HG03378 (cell line): ENCODE results near the gene GTF3C5.
"Not testable (repeated sequence)": the region's sequence is repeated elsewhere in the genome, so short reads cannot be mapped to it uniquely, and the experiment has no call there.

Experiments
- ATAC-seq: cut with Tn5 transposase; IDR thresholded peaks from one replicate; pipeline ENCODE4 v1.9.1; 2021; ENCODE audit warnings: mild to moderate bottlenecking, moderate library complexity; ENCODE audit not compliant: unreplicated experiment

The GTF3C5 gene

GRCh38 chr9:133030317-133031129, at the start of gene GTF3C5:
Gene GTF3C5 (plus strand): TSS chr9:133030997. CDS start chr9:133031012, 15 bp downstream.
- ATAC-seq = peak; percentile 94

GRCh38 chr9:132982458-132982857, 48.3 kb upstream of the GTF3C5 start:
- no peak for ATAC-seq

DNA sequence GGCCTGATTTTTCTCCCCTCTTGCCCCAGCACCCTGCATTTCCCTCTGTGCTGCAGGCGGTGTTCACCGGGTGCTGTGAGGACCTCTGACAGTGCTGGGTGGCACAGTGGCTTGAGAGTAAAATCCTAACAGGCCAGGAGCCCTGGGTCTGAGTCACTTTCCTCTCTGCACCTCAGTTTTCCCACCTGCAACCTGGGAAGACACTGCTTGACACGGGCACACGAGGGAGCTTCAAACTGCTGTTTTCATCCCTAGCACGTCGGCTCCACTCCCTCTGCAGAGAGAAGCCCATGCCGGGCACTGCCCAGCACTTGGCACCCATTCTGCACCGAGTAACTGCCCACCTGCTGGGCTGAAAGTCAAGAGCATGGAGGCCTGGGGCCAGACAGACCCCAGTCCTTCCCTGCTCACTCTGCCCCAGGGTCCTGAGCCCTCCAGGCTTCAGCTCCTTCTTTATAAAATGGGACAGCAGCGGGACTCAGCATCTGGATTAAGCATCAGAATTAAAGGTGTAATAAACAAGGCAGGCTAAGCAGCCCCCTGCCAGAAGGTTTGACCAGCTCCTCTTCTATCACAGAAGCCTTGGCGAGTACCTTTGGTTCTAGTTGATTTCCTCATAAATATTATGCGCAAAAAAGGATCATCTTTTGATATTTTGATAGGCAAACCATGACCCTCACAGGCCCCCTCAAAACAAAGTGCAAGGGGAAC, 47.2 kb upstream of the GTF3C5 start:
- ATAC-seq = no peak

- no peak for ATAC-seq
Measured at GRCh38 chr9:132984202-132985070, 46.4 kb upstream of the GTF3C5 start.

DNA sequence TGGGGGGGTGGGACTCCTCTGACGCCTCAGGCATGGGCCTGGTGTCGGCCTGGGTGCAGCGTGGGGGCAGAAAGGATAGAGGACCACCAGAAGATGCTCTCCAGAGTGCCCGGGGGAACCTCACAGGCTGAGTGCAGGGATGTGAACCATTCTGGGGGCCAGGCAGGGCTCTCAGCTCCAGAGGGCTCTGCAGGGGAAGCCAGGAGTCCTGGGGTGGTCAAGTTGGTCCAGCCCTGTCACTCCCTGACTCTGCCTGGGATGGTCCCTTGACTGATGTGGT, 45.8 kb upstream of the GTF3C5 start:
- no peak for ATAC-seq

DNA sequence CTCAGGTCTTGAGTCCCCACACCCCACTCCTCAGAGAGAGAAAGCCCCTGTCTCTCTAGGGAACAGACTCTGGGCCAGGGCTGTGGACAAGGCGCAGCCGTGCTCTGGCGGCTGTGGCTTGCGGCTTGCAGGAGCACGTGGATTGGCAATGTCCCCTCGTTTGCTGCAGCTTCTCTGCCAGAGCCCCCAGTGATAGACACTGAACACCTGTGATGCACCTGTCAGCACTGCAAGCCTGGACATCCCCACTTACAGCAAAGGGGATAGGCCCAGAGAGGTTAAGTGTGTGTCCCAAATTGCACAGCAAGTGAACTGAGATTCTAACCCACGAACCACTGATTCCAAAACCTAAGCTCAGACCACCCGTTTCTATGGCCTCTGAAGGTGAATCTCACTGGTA, 45.3 kb upstream of the GTF3C5 start:
- ATAC-seq = no peak

DNA sequence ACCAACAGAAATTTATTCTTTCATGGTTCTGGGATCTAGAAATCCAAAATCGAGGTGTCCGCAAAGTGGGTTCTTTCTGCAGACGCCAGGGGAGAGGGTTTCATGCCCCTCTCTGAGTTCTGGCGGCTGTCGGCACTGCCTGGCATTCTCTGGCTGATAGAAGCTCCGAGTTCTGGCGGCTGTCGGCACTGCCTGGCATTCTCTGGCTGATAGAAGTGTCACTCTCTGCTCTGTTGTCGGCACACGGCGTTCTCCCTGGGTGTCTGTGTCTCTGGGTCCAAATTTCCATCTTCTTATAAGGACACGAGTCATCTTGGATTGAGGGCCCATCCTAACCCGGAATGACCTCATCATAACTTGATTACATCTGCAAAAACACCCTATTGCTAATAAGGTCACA, 44.7 kb upstream of the GTF3C5 start:
- ATAC-seq = no peak

DNA sequence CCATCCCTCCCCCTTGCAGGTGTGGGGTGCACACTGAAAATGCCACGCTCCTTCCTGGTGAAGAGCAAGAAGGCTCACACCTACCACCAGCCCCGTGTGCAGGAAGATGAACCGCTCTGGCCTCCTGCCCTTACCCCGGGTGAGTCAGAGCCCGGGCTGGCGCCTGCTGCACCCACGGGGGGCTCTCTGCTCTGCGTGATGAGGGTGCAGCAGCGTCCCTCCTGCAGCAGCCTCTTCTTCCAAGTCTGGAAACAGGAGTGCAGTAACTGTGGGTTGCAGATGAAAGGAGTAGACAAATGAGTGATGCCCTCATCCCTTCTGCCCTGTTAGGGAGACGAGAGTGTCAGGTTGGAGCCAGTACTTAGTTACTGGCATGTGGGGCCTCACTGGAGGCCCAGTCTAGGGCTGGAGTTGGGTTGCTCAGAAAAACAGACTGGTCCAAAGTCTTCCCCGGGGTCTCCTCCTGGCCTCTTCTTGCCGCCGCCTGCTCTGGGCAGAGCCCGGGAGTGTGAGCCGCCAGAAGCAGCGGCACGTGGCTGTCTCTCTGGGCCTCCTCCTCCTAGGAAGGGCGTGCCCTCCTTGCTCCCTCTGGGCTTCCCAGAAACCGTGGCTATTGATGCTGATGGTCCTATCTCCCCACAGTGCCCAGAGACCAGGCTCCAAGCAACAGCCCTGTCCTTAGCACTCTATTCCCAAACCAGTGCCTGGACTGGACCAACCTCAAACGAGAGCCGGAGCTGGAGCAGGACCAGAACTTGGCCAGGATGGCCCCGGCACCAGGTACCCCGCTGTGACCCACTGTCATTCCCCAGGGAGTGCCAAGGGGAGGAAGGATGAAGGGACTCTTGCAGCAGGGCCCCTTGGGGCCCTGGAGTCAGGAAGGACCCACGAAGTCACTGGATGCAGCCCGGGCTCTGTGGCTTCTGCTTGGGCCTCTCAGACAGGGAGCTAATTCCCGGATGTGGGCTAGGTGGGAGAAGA, 43.9 kb upstream of the GTF3C5 start:
- no peak for ATAC-seq

GRCh38 chr9:132988244-132989013, 42.4 kb upstream of the GTF3C5 start:
- no peak for ATAC-seq

GRCh38 chr9:132989014-132989310, 41.8 kb upstream of the GTF3C5 start:
- no peak for ATAC-seq

DNA sequence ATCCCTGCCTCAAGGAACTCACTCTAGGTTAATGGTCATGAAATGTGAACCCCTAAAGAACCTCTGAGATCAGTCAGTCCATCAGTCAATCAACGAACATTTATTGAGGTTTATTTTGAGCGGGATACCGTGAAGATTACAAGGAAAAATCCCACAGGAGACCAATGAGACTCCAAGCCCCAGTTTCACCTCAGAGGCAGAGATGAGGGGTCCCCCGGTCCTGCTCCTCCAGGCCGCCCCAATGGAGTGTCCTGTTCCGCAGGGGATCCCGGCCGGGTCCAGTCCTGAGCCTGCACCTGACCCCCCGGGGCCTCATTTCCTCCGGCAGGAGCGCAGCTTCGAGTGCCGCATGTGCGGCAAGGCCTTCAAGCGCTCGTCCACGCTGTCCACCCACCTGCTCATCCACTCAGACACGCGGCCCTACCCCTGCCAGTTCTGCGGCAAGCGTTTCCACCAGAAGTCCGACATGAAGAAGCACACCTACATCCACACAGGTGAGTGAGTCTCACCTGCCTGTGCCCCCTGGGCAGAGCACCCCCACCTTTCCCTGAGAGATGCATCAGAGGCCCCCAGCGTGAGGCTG, 41.3 kb upstream of the GTF3C5 start:
- ATAC-seq = no peak

GRCh38 chr9:132989998-132990557, 40.7 kb upstream of the GTF3C5 start:
- ATAC-seq = not testable (repeated sequence)

DNA sequence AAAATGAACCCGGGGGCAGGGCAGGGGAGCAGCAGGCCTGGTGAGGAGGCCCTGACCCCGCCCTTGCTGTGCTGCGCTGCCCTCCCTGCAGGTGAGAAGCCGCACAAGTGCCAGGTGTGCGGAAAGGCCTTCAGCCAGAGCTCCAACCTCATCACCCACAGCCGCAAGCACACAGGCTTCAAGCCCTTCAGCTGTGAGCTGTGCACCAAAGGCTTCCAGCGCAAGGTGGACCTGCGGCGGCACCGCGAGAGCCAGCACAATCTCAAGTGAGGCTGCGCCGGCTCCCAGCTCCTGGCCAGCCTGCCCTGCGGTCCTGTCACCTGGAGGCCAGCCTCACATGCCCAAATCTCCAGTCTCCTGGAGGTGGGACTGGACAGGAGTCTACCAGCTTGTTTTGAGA, 40.0 kb upstream of the GTF3C5 start:
- ATAC-seq = no peak

GRCh38 chr9:132991351-132992300, 39.2 kb upstream of the GTF3C5 start:
- no peak for ATAC-seq

DNA sequence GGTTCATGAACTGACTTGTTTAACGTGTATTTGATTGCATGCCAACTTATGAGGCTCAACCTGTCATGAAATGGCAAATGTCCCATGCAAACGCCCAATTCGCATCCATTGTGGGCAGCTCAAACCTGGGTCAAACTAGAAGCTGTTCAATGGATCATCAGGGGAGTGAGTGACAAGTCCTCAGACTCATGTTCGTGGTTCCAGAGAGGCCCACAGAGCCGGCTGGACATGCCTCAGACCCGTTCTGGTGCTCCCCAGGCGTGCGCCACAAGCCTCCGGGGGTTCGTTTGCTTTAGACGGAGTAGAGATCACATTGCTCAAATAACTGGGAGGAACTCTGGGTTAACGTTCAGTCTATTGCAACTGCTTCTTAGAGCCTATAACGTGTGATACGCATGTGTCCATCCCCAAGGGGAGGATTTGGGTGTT, 37.3 kb upstream of the GTF3C5 start:
- no peak for ATAC-seq

DNA sequence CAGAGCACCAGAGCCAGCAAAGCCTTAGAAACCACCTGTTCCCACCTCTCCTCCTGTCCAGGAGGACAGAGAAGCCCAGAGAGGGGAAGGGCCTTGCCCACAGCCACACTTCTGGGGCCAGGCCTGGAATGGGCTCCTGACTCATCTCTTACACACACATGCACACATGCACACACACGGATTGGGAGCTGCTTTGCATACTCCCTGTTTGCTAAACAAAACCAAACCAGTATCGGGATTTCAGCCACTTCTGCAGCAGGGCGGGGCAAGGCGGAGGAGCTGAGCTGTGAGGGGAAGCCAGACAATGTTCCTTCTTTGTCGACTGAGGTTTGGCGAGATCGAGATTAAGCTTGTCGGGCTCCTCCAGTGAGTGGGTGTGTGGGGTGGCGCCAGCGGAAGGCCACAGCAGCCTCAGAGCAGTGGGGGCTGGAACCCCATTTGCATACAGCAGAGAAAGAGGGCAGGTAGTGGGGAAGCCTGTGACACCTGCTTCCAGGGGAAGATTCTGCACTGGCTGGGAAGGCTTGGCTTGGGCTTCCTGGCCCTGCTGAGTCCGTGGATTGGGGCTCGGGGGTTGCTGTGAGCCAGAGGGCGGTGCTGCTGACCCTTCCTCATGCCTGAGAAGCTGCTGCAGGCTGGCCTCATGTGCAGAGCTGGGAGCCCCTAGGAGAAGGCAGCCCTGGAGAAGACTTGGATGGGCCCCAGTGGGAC, 36.2 kb upstream of the GTF3C5 start:
- no peak for ATAC-seq

DNA sequence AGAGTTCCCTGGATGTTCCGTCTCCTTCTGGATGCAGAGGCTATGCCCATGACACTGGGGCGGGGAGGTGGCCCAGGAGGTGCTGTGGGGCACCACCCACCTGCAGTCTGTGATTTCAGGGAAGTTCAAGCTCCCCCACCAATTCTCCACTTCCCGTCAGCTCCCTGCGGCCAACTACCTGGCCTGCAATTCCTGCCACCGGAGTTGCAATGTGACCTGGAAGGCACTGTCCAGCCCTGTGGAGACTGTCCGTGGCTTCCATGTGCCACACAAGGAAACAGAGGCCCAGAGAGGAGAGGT, 35.7 kb upstream of the GTF3C5 start:
- ATAC-seq = no peak

GRCh38 chr9:132995879-132996278, 34.9 kb upstream of the GTF3C5 start:
- ATAC-seq = no peak
